Caco-2 (cell line): ENCODE measurements around the gene SFRP5. TPM values are rescaled to one million over a fixed set of nuclear protein-coding genes. Genes with fewer than 3 reads are reported as not detected.
A peak's percentile ranks its signal among the peaks of the same experiment; 100 is the strongest.

Experiments used
- BruUV-seq: library from RNA; stranded (reverse); fragments of 400-500 nt; replicated peaks from 2 replicates; lab custom pipeline; 2021; lab: Mats Ljungman, UMichigan
- CTCF ChIA-PET: fragments of 300-600 bp; sonication (Branson Sonifier 250); formaldehyde crosslinking; loops from one replicate; lab custom pipeline; 2022; ENCODE audit warnings: antibody characterized with exemption; lab: Charles Lee
- POLR2A ChIA-PET: fragments of 300-600 bp; sonication (Branson Sonifier 250); formaldehyde crosslinking; loops from one replicate; lab custom pipeline; 2022; ENCODE audit warnings: antibody characterized with exemption; lab: Charles Lee
- DNase-seq, 2 experiments: peaks; one replicate each; pipeline versions ENCODE4 v3.0.0 to v3.0.0-alpha.2; 2020 to 2022
- H3K27me3 ChIP-seq: replicated peaks from 2 replicates; pipeline ENCODE4 v1.6.0; 2011; ENCODE audit warnings: low read length; ENCODE audit not compliant: control insufficient read depth, insufficient read depth
- H3K36me3 ChIP-seq: 2 replicates; pipeline ENCODE4 v1.5.1; 2011; ENCODE audit warnings: low read length; ENCODE audit not compliant: control insufficient read depth, insufficient read depth
- H3K4me1 ChIP-seq: fragments of 250-450 bp; sonication (Bioruptor Pico); 2 replicates; pipeline ENCODE4 v1.5.1; 2020; ENCODE audit warnings: mild to moderate bottlenecking
- H3K4me3 ChIP-seq: 2 replicates; pipeline ENCODE4 v1.5.1; 2011; ENCODE audit warnings: low read depth, mild to moderate bottlenecking, control low read depth, low read length
- H3K9me3 ChIP-seq: fragments of 250-450 bp; sonication (Bioruptor Pico); 2 replicates; pipeline ENCODE4 v1.5.1; 2020; ENCODE audit warnings: mild to moderate bottlenecking, moderate library complexity
- H3K27ac Mint-ChIP-seq: one replicate; pipeline ENCODE4 v1.8.0; 2022; ENCODE audit warnings: mixed read lengths; ENCODE audit not compliant: unreplicated experiment
- H3K27me3 Mint-ChIP-seq: one replicate; pipeline ENCODE4 v1.8.0; 2022; ENCODE audit warnings: mixed read lengths; ENCODE audit not compliant: insufficient read depth, unreplicated experiment
- H3K36me3 Mint-ChIP-seq: one replicate; pipeline ENCODE4 v1.8.0; 2022; ENCODE audit warnings: mild to moderate bottlenecking, mixed read lengths; ENCODE audit not compliant: insufficient read depth, unreplicated experiment
- H3K4me1 Mint-ChIP-seq: one replicate; pipeline ENCODE4 v1.8.0; 2022; ENCODE audit warnings: low read depth, mixed read lengths; ENCODE audit not compliant: unreplicated experiment
- H3K4me3 Mint-ChIP-seq: one replicate; pipeline ENCODE4 v1.8.0; 2022; ENCODE audit warnings: mild to moderate bottlenecking, moderate library complexity, mixed read lengths; ENCODE audit not compliant: unreplicated experiment
- H3K9me3 Mint-ChIP-seq: one replicate; pipeline ENCODE4 v1.8.0; 2022; ENCODE audit warnings: mixed read lengths; ENCODE audit not compliant: unreplicated experiment
- intact Hi-C: fragments of 100-400 bp; cut with micrococcal nuclease; formaldehyde crosslinking; loops from one replicate; pipeline ENCODE4 v1.10.0; 2022; ENCODE audit not compliant: unreplicated experiment
- total RNA-seq: library from RNA; stranded (reverse); gene quantifications from 2 replicates; pipeline ENCODE4 v1.2.3, GENCODE V29; 2022
- TF ChIP-seq, protein P1 (sequence below), 2 experiments: fragments of 200-600 bp in 1 of 2; IDR thresholded peaks; 1 replicate in 1 of 2; 2 replicates in 1 of 2; pipeline versions ENCODE4 v1.5.1 to v1.8.0; 2011 to 2022; ENCODE audit warnings: antibody characterized with exemption in 1 of 2, control low read depth in 1 of 2, inconsistent platforms in 1 of 2, low read depth in 1 of 2, low read length in 1 of 2, mild to moderate bottlenecking in 1 of 2, moderate library complexity in 1 of 2; ENCODE audit not compliant: insufficient read depth in 1 of 2, severe bottlenecking in 1 of 2, unreplicated experiment in 1 of 2

Gene SFRP5
- total RNA-seq, 1 experiment from 2014 or later: 1.1 TPM

DNA sequence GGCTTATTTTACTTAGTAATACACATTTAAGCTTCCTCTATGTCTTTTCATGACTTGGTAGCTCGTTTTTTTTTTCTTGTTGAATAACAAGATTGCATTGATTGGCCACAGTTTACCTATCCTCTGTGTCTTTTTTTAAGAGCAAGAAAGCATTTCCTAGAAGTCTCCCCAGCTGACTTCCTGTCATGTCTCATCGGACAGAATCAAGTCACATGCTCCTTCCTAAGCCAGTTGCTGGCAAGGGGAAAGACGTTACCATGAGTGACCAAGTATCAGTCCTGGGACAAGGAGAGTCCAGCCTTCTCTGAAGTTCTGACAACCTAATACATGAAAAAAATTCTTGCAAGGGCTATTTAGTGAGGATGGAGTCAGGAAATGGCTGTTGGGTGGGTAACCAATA, 24.9 kb upstream of the SFRP5 start:
- Mint-ChIP-seq H3K4me3 (no peak overlapping the region), H3K9me3 (peaks cover 11% of the 10 kb centered on the region), H3K27ac (no peak overlapping the region), H3K36me3 (no peaks in the 10 kb centered on the region), H3K27me3 (no peaks in the 10 kb centered on the region), H3K4me1 (no peaks in the 10 kb centered on the region)
- no peak for DNase-seq
- no TSS peak for BruUV-seq
- ChIA-PET CTCF (no interaction called here), POLR2A (no interaction called here)
- no peaks in the 10 kb centered on the region for H3K27me3 ChIP-seq
- H3K9me3 ChIP-seq: peaks cover 7% of the 10 kb centered on the region
- peaks cover 5% of the 10 kb centered on the region; the same call in 1 of the 2 replicates for H3K4me1 ChIP-seq
- no peaks in the 10 kb centered on the region for H3K36me3 ChIP-seq
- H3K4me3 ChIP-seq: no peak overlapping the region
- intact Hi-C loops: no loop called here
- TF ChIP-seq, protein P1, sequence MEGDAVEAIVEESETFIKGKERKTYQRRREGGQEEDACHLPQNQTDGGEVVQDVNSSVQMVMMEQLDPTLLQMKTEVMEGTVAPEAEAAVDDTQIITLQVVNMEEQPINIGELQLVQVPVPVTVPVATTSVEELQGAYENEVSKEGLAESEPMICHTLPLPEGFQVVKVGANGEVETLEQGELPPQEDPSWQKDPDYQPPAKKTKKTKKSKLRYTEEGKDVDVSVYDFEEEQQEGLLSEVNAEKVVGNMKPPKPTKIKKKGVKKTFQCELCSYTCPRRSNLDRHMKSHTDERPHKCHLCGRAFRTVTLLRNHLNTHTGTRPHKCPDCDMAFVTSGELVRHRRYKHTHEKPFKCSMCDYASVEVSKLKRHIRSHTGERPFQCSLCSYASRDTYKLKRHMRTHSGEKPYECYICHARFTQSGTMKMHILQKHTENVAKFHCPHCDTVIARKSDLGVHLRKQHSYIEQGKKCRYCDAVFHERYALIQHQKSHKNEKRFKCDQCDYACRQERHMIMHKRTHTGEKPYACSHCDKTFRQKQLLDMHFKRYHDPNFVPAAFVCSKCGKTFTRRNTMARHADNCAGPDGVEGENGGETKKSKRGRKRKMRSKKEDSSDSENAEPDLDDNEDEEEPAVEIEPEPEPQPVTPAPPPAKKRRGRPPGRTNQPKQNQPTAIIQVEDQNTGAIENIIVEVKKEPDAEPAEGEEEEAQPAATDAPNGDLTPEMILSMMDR (IDR thresholded peaks at IDR 0.05; ENCODE audit: insufficient read depth in 1 of 2, low read depth in 1 of 2, low read length in 1 of 2, severe bottlenecking in 1 of 2, unreplicated experiment in 1 of 2): no peak

DNA sequence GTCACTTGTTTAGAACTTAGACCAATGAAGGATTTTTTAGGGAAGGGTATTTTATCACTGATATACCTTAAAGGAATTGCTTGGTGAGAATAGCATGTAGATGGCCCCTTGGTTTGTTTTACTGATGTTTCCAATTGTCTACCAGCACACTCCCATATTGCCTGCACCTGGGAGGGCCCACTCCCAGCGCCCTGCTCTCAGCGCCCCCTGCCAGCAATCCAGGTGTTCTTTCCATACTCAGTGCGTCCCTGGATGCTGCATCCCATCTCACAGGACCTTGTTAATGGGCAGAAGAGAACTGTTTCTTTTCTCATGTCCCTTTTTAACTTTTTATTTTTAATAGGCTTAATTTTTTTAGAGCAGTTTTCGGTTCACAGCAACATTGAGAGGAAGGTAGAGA, 24.1 kb upstream of the SFRP5 start:
- POLR2A ChIA-PET: no interaction called here
- intact Hi-C loops: no loop called here
- DNase-seq: peak in 1 of 2 experiments; percentile 39

DNA sequence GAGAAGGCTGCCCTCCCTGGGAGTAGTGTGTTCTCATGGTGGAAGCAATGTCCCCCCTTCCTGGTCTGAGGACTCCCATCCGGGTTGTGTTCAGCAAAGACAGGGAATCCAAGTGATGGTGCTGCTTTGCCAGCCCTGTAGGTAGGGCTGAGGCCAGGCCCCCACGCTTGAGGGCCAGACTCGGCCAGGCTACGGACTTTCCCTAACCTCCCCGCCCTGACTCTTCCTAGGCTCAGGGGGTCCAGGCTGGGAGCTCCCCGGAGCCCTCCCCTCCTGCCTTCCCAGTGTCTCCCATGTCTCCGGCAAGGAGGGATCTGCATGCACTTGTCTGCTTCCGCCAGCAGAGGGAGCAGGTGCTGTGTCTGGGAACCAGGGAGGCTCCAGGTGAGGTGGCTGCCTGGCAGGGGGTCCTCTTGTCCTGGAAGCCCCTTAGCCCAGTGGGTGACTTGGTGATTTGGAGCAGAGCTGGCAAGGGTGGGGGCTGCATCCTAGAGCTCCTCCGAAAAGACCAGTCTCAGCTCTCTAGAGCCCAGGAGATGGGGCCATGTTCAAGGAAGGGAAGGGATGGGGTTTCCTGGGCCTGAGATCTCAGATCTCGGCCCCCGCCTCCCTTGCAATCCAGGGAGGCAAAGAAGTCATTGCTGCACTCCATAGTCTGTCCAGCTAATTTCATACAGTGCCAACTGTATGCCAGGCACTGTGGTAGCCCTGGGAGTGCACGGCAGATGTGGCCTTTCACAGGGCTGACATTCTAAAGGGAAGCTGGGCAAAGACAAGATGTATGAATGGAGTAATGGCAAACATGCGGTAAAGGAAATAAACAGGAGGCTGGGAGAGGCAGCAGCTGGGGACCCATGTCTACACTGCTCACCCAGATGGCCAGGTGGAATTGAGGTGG, 20.3 kb upstream of the SFRP5 start:
- ChIA-PET POLR2A (no interaction called here), CTCF (interaction anchor here (0.6 to 4.4 kb wide), 3 partner anchors 57 to 204 kb away, joined by 3 to 21 read pairs (median 5); partner anchors contain the start of gene GOLGA7B)
- Histone ChIP-seq H3K4me3 (no peak overlapping the region), H3K27me3 (no peaks in the 10 kb centered on the region), H3K9me3 (no peaks in the 10 kb centered on the region), H3K4me1 (peaks cover 41% of the 10 kb centered on the region), H3K36me3 (no peaks in the 10 kb centered on the region)
- no peaks in the 10 kb centered on the region for H3K36me3 Mint-ChIP-seq
- H3K27ac Mint-ChIP-seq: no peak overlapping the region
- BruUV-seq: no TSS peak
- H3K27me3 Mint-ChIP-seq: no peaks in the 10 kb centered on the region
- peak; percentile 70 to 85 for DNase-seq
- H3K4me1 Mint-ChIP-seq: peaks cover 7% of the 10 kb centered on the region
- TF ChIP-seq, protein P1 (IDR thresholded peaks at IDR 0.05; ENCODE audit: insufficient read depth in 1 of 2, low read depth in 1 of 2, low read length in 1 of 2, severe bottlenecking in 1 of 2, unreplicated experiment in 1 of 2): peak; percentile 95 to 96
- no peaks in the 10 kb centered on the region for H3K9me3 Mint-ChIP-seq
- intact Hi-C loops: loop anchor here (1.0 kb wide), 1 partner anchor 77 kb away; no protein-coding TSS in a partner anchor
- no peak overlapping the region for H3K4me3 Mint-ChIP-seq

More for the DNA sequence above, 24.1 kb upstream of the SFRP5 start:
- Mint-ChIP-seq H3K36me3 (no peaks in the 10 kb centered on the region), H3K27me3 (no peaks in the 10 kb centered on the region), H3K4me3 (no peak overlapping the region), H3K4me1 (no peaks in the 10 kb centered on the region), H3K27ac (no peak overlapping the region), H3K9me3 (peaks cover 11% of the 10 kb centered on the region)
- CTCF ChIA-PET: no interaction called here
- Histone ChIP-seq H3K27me3 (no peaks in the 10 kb centered on the region), H3K36me3 (no peaks in the 10 kb centered on the region), H3K9me3 (peaks cover 7% of the 10 kb centered on the region), H3K4me1 (peaks cover 12% of the 10 kb centered on the region; the same call in 1 of the 2 replicates), H3K4me3 (no peak overlapping the region)
- BruUV-seq: no TSS peak
- TF ChIP-seq, protein P1 (IDR thresholded peaks at IDR 0.05; ENCODE audit: insufficient read depth in 1 of 2, low read depth in 1 of 2, low read length in 1 of 2, severe bottlenecking in 1 of 2, unreplicated experiment in 1 of 2): peak in 1 of 2 experiments; percentile 56
